Stimulated activated CD8-positive, alpha-beta memory T cell treated with anti-CD3 and anti-CD28 coated beads, Interleukin-7, amount 100 ng/mL, for 48 hours (primary cell): ENCODE data around the gene IGF1R.

ENCODE experiments used
- DNase-seq, 2 donors: peaks; one replicate each; pipeline ENCODE4 v3.0.0-alpha.2; 2020; ENCODE audit warnings: low read depth in 1 of 2; ENCODE audit errors: extremely low read depth in 1 of 2

IGF1R gene

GRCh38 chr15:98743177-98743576, 94.8 kb downstream of the IGF1R start:
- no peak for DNase-seq

DNA sequence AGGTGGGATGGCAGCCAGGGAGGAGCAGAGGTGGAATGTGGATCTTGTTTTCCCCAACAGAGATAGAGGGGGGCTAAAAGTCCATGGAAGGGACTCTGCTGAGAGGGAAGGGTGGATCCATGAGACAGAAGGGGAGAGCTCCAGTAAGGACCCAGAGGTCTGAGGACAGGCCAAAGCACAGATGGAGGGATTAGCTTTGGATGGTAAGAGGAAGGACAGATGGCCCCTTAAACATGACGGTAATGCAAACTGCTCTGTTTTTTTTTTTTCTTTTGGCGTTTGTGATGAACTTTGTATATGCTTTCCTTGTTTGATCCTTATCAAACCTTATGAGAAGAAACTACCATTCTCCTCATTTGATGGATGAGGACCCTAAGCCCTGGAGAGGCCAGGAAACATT, 96.2 kb downstream of the IGF1R start:
- no peak for DNase-seq

GRCh38 chr15:98745179-98745578, 96.8 kb downstream of the IGF1R start:
- DNase-seq = no peak

GRCh38 chr15:98745650-98746374, 97.5 kb downstream of the IGF1R start:
- DNase-seq = no peak

GRCh38 chr15:98746375-98747155, 98.2 kb downstream of the IGF1R start:
- DNase-seq = no peak

GRCh38 chr15:98751767-98752166, 103.4 kb downstream of the IGF1R start:
- DNase-seq = no peak

- DNase-seq = no peak
Observed at GRCh38 chr15:98753726-98754656, 105.7 kb downstream of the IGF1R start.

DNA sequence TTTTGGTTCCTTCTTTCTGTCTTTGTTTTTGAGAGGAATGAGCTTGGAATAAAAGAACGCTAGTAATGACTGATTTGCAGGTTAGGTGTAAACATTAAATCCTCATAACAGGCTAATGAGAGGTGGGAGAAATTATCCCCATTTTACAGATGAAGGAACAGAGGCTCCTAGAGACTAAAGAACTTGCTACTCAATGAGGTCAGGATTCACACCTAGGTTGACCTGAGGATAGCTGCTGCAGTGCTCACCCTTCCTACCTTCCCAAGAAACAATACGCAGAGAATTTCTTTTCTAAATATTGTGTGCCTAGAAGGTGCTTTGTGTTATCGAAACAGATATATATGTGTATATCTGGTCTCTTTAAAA, 106.3 kb downstream of the IGF1R start:
- no peak for DNase-seq

DNA sequence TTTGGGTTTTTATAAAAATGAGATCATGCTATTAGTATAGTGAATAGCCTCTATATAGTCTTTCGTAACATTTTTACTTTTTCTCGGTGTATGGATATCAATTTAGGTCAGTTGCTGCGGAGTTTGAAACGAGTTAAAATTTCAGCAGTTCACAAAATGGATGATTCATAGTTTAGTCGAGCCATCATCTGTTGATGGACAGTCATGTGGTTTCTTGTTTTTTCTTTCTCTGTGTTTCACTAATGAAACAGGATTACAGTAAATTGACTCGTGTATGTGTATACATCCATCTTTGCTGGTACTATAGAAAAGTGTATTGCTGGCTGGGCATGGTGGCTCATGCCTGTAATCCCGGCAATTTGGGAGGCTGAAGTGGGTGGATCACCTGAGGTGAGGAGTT, 106.8 kb downstream of the IGF1R start:
- no peak for DNase-seq

GRCh38 chr15:98755781-98756180, 107.4 kb downstream of the IGF1R start:
- no peak for DNase-seq

DNA sequence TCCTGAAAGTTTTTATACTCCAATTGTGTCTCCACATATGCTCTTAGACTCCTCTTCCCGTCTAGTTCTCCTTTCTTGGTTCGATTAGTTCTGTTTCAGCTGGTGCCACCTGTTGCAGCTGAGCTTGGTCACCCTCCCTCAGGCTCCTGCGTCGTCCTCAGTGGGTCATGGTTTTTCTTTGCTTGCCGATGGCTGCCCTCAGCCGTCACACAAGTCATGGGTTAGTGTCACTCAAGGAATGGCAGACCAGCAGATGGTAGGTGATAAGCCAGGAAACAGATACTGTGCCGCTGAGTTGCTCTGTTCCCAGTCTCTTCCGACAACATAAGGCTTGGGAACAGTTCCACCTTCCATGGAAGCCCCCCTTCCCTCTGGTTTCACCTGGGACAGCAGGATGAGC, 109.9 kb downstream of the IGF1R start:
- DNase-seq = no peak

DNA sequence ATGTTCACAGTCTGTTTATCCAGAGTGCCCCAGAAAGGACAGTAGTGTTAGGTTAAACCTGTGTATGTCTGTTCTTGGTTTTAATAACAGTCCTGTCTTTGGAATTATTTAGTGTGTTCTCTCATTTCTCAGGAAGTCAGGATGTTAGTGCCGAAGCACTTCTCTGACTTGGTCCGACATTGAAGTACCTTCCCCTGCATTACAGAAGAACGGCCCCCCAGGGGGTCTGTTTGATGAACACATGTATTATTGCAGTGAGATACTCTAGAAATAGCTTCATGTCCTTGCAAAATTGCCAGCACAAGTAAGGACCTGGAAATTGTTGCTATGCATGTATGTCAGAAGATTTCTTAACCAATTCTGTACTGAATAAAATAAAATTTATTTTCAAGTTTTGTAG, 110.9 kb downstream of the IGF1R start:
- no peak for DNase-seq

- no peak for DNase-seq
Observed at GRCh38 chr15:98760112-98760826, 111.9 kb downstream of the IGF1R start.

DNA sequence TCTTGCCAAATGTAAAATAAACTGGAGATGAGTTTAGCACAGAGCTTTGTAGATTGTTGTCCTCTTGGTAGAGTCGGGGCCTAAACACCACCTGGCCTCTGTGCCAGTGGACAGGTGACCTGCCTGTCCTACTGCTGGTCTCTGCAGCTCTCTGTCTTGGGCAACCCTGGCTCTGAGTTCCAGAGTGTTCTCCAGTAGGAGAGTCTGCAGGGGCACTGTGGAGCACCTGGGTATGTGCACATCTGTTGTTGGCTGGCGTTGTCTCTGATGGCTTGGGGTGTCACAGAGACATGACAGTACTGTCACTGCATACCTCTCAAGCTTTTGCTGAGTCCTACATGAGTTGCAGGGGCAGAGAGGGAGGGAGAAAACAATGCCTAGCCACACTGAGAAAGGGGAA, 112.6 kb downstream of the IGF1R start:
- no peak for DNase-seq

DNA sequence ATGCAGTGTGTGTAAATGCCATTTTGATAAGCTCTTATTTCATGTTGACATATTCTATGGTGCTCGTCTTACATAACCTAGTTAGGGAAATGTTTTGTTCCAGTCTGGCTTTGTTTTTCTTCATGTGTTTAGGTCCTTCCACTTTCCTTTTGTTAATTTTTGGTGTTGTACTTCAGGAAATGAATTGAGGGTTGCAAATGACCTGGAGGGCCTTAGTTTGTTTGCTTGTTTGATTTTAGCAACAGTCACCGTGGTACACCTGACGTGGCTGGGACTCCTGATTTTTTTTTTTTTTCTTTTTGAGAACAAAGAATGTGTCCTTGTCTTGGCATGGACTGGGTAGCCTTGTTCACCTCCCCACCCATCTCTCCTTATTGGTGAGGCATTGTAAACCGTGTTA, 114.8 kb downstream of the IGF1R start:
- DNase-seq = no peak

- no peak for DNase-seq
Observed at GRCh38 chr15:98764291-98764690, 116.0 kb downstream of the IGF1R start.

- no peak for DNase-seq
Observed at GRCh38 chr15:98765610-98766009, 117.3 kb downstream of the IGF1R start.

DNA sequence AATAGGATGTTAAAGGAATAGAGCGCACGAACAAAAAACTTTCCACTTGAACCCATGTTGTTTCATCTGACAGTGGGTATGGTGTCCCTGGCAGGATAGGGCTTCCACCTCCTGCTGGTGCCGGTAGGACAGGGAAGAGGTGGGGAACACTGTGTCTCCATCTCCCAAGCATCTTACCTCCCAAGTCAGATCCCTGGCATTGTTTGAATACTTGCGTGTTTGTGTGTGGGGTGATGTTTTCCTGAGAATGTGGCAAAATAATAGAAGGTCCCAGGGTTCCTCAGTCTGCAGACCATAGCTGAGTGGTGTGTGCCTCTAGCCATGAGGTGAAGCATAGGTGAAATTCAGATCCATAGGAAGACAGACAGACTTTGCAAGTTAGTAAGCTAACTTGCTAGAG, 119.4 kb downstream of the IGF1R start:
- no peak for DNase-seq

DNA sequence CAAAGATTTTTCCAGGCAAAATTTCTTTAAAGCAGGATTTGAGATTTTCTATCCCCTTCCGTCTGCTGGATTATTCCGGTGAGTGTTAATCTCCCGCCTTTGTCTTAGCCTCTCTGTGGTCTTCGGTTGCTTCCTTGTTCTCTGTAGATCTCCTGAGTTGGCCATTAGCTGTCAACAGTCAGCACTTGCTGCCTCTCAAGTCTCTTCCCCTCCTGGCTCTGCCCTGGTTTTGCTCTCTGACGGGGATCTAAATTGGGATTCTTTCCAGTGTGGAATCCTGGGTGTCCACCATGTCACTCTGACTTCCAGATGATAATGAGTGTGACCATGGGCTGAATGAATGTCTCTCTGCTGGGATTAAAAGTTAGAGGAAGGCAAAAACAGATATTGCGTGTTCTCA, 121.5 kb downstream of the IGF1R start:
- no peak for DNase-seq

GRCh38 chr15:98770984-98771383, 122.6 kb downstream of the IGF1R start:
- no peak for DNase-seq

- DNase-seq = no peak
Observed at GRCh38 chr15:98771541-98771940, 123.2 kb downstream of the IGF1R start.
